Uterus (tissue), 2 donors: ENCODE measurements around the gene KCNG2.

ENCODE experiments used
- POLR2A ChIP-seq, 2 donors: fragments of 450-650 bp; IDR thresholded peaks; one replicate each; pipeline ENCODE4 v1.6.1; 2016; ENCODE audit warnings: antibody characterized with exemption in 2 of 2, mild to moderate bottlenecking in 1 of 2, moderate library complexity in 1 of 2
- TF ChIP-seq, protein P1 (sequence below), 4 experiments: fragments of 200-600 bp in 2 of 4; fragments of 450-650 bp in 2 of 4; sonication (generic) in 2 of 4; IDR thresholded peaks; one replicate each; pipeline ENCODE4 v1.5.1; 2016 to 2019; ENCODE audit warnings: antibody characterized with exemption in 4 of 4, mild to moderate bottlenecking in 2 of 4, moderate library complexity in 1 of 4

GRCh38 chr18:79935098-79935480 lies 137.4 kb downstream of the KCNG2 start:
- TF ChIP-seq, protein P1, sequence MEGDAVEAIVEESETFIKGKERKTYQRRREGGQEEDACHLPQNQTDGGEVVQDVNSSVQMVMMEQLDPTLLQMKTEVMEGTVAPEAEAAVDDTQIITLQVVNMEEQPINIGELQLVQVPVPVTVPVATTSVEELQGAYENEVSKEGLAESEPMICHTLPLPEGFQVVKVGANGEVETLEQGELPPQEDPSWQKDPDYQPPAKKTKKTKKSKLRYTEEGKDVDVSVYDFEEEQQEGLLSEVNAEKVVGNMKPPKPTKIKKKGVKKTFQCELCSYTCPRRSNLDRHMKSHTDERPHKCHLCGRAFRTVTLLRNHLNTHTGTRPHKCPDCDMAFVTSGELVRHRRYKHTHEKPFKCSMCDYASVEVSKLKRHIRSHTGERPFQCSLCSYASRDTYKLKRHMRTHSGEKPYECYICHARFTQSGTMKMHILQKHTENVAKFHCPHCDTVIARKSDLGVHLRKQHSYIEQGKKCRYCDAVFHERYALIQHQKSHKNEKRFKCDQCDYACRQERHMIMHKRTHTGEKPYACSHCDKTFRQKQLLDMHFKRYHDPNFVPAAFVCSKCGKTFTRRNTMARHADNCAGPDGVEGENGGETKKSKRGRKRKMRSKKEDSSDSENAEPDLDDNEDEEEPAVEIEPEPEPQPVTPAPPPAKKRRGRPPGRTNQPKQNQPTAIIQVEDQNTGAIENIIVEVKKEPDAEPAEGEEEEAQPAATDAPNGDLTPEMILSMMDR (IDR thresholded peaks at IDR 0.05) = no peak
- TF ChIP-seq POLR2A (IDR thresholded peaks at IDR 0.05) = no peak
